H9 (cell line): ENCODE measurements around the gene KANSL1. TPM values are rescaled to one million over a fixed set of nuclear protein-coding genes. Genes with fewer than 3 reads are reported as not detected.

ENCODE experiments used
- DNase-seq: peaks from one replicate; pipeline ENCODE4 v3.0.0-alpha.2; 2017
- H2AFZ ChIP-seq: one replicate; pipeline ENCODE4 v1.6.1; 2013; ENCODE audit warnings: mild to moderate bottlenecking, low read length, control low read depth, moderate library complexity
- H2AK5ac ChIP-seq: 2 replicates; pipeline ENCODE4 v1.6.1; 2013; ENCODE audit warnings: low read length, control low read depth, mixed read lengths; ENCODE audit not compliant: insufficient read length
- H2BK120ac ChIP-seq: one replicate; pipeline ENCODE4 v1.6.1; 2013; ENCODE audit warnings: low read depth, mild to moderate bottlenecking, low read length, control low read depth, inconsistent platforms; ENCODE audit not compliant: poor library complexity, severe bottlenecking
- H2BK12ac ChIP-seq: 2 replicates; pipeline ENCODE4 v1.6.1; 2013; ENCODE audit warnings: low read length, control low read depth, mixed read lengths, low read depth; ENCODE audit not compliant: insufficient read length
- H2BK15ac ChIP-seq: 2 replicates; pipeline ENCODE4 v1.6.1; 2013; ENCODE audit warnings: low read depth, low read length, control low read depth
- H2BK20ac ChIP-seq: one replicate; pipeline ENCODE4 v1.6.1; 2013; ENCODE audit warnings: low read depth, mild to moderate bottlenecking, low read length, control low read depth, inconsistent platforms; ENCODE audit not compliant: poor library complexity, severe bottlenecking
- H2BK5ac ChIP-seq: 2 replicates; pipeline ENCODE4 v1.6.1; 2013; ENCODE audit warnings: low read length, control low read depth, mixed read lengths; ENCODE audit not compliant: insufficient read length
- H3K14ac ChIP-seq: 2 replicates; pipeline ENCODE4 v1.6.1; 2013; ENCODE audit warnings: low read length, control low read depth; ENCODE audit not compliant: insufficient read depth
- H3K18ac ChIP-seq: 2 replicates; pipeline ENCODE4 v1.6.1; 2013; ENCODE audit warnings: low read depth, mild to moderate bottlenecking, mixed read lengths, low read length, control low read depth; ENCODE audit not compliant: insufficient read length
- H3K23ac ChIP-seq: 2 replicates; pipeline ENCODE4 v1.6.1; 2013; ENCODE audit warnings: low read length, control low read depth, mixed read lengths, low read depth; ENCODE audit not compliant: insufficient read length
- H3K23me2 ChIP-seq: 2 replicates; pipeline ENCODE4 v1.6.1; 2013; ENCODE audit warnings: low read depth, mild to moderate bottlenecking, mixed read lengths, low read length, control low read depth; ENCODE audit not compliant: insufficient read length, poor library complexity, severe bottlenecking
- H3K27ac ChIP-seq: 2 replicates; pipeline ENCODE4 v1.5.1; 2013; ENCODE audit warnings: low read length, control low read depth, mixed read lengths, low read depth; ENCODE audit not compliant: insufficient read length
- H3K27me3 ChIP-seq: 2 replicates; pipeline ENCODE4 v1.6.1; 2013; ENCODE audit warnings: low read length, control low read depth, inconsistent platforms; ENCODE audit not compliant: insufficient read depth
- H3K4ac ChIP-seq: 2 replicates; pipeline ENCODE4 v1.6.1; 2013; ENCODE audit warnings: low read depth, mild to moderate bottlenecking, control low read depth, inconsistent platforms, low read length, moderate library complexity
- H3K4me1 ChIP-seq: 2 replicates; pipeline ENCODE4 v1.6.1; 2013; ENCODE audit warnings: low read length, control low read depth, inconsistent platforms; ENCODE audit not compliant: insufficient read depth
- H3K4me2 ChIP-seq: 2 replicates; pipeline ENCODE4 v1.6.1; 2013; ENCODE audit warnings: low read length, control low read depth, mixed read lengths; ENCODE audit not compliant: insufficient read length, insufficient read depth
- H3K56ac ChIP-seq: 2 replicates; pipeline ENCODE4 v1.6.1; 2013; ENCODE audit warnings: low read depth, mild to moderate bottlenecking, mixed read lengths, low read length, control low read depth; ENCODE audit not compliant: insufficient read length
- H3K79me1 ChIP-seq: 2 replicates; pipeline ENCODE4 v1.6.1; 2013; ENCODE audit warnings: low read depth, mild to moderate bottlenecking, moderate library complexity, low read length, control low read depth, inconsistent platforms; ENCODE audit not compliant: insufficient read depth, poor library complexity, severe bottlenecking
- H3K79me2 ChIP-seq: 2 replicates; pipeline ENCODE4 v1.6.1; 2013; ENCODE audit warnings: low read length, control low read depth, inconsistent platforms; ENCODE audit not compliant: insufficient read depth
- H3K9ac ChIP-seq: 2 replicates; pipeline ENCODE4 v1.6.1; 2013; ENCODE audit warnings: low read length, control low read depth, mixed read lengths; ENCODE audit not compliant: insufficient read length; ENCODE audit errors: extremely low read depth
- H3K9me3 ChIP-seq: one replicate; pipeline ENCODE4 v1.6.1; 2013; ENCODE audit warnings: low read depth, low read length, inconsistent platforms; ENCODE audit not compliant: control insufficient read depth
- H3T11ph ChIP-seq: one replicate; pipeline ENCODE4 v1.6.1; 2013; ENCODE audit warnings: mild to moderate bottlenecking, low read length, control low read depth, inconsistent platforms
- H4K20me1 ChIP-seq: one replicate; pipeline ENCODE4 v1.6.1; 2013; ENCODE audit not compliant: control insufficient read depth, insufficient read length, insufficient read depth
- H4K5ac ChIP-seq: 2 replicates; pipeline ENCODE4 v1.6.1; 2013; ENCODE audit warnings: low read depth, mild to moderate bottlenecking, mixed read lengths, low read length, control low read depth; ENCODE audit not compliant: insufficient read length
- H4K8ac ChIP-seq: replicated peaks from 2 replicates; pipeline ENCODE4 v1.6.1; 2013; ENCODE audit warnings: low read length, control low read depth, mixed read lengths, low read depth; ENCODE audit not compliant: insufficient read length
- H4K91ac ChIP-seq: 2 replicates; pipeline ENCODE4 v1.6.1; 2013; ENCODE audit warnings: low read depth, mild to moderate bottlenecking, moderate library complexity, mixed read lengths, low read length, control low read depth; ENCODE audit not compliant: insufficient read length
- H3K27ac Mint-ChIP-seq, 3 experiments: 2 replicates in 2 of 3; 3 replicates in 1 of 3; pipeline ENCODE4 v1.8.0; 2020 to 2021; ENCODE audit warnings: mixed read lengths in 3 of 3, mild to moderate bottlenecking in 1 of 3, moderate library complexity in 1 of 3
- H3K27me3 Mint-ChIP-seq: 2 replicates; pipeline ENCODE4 v1.8.0; 2021; ENCODE audit warnings: low read depth, mild to moderate bottlenecking, moderate library complexity, mixed read lengths
- H3K36me3 Mint-ChIP-seq, 3 experiments: 2 replicates in 2 of 3; 3 replicates in 1 of 3; pipeline ENCODE4 v1.8.0; 2020 to 2021; ENCODE audit warnings: low read depth in 3 of 3, mixed read lengths in 3 of 3; ENCODE audit not compliant: insufficient read depth in 1 of 3
- H3K4me1 Mint-ChIP-seq, 2 experiments: 2 replicates each; pipeline ENCODE4 v1.8.0; 2020; ENCODE audit warnings: mixed read lengths in 2 of 2
- H3K4me3 Mint-ChIP-seq, 2 experiments: 2 replicates in 1 of 2; 3 replicates in 1 of 2; pipeline ENCODE4 v1.8.0; 2020 to 2021; ENCODE audit warnings: mild to moderate bottlenecking in 2 of 2, mixed read lengths in 2 of 2, moderate library complexity in 1 of 2
- H3K9me3 Mint-ChIP-seq, 2 experiments: 2 replicates in 1 of 2; 3 replicates in 1 of 2; pipeline ENCODE4 v1.8.0; 2020; ENCODE audit warnings: mild to moderate bottlenecking in 2 of 2, mixed read lengths in 2 of 2, moderate library complexity in 1 of 2
- CTCF ChIP-seq: fragments of 200-600 bp; sonication (generic); conservative IDR thresholded peaks from 3 replicates; pipeline ENCODE4 v1.8.0; 2021; ENCODE audit warnings: antibody characterized with exemption, mild to moderate bottlenecking
- WGBS: extraction: QIAGEN DNeasy Blood & Tissue Kit; methylation state at CpG from one replicate; pipeline ENCODE4 v1.1.7; 2013; ENCODE audit warnings: missing lambda C conversion rate, low lambda C conversion rate, mixed read lengths; ENCODE audit not compliant: insufficient read length; ENCODE audit errors: extremely low coverage; 5-methylcytosine and 5-hydroxymethylcytosine counted together
- total RNA-seq: library from RNA; stranded (reverse); gene quantifications from 2 replicates; pipeline ENCODE4 v1.2.1, GENCODE V29; 2021

The KANSL1 gene
- total RNA-seq, 1 experiment from 2014 or later: 114 TPM

- H3K14ac ChIP-seq: no peak overlapping the region
- H4K20me1 ChIP-seq: no peaks in the 10 kb centered on the region
- H3K27me3 ChIP-seq: no peaks in the 10 kb centered on the region
- H3K4me2 ChIP-seq: no peak overlapping the region
- WGBS: no CpG with 5 or more reads among the region's 11 CpGs
- H3K4me3 Mint-ChIP-seq: no peak overlapping the region
- H2AFZ ChIP-seq: no peak overlapping the region
- H3K4me1 Mint-ChIP-seq: peaks cover 51 to 53% of the 10 kb centered on the region in 2 experiments
- H3K23ac ChIP-seq: no peak overlapping the region
- peaks cover 14% of the 10 kb centered on the region for H3K79me1 ChIP-seq
- H3K9me3 Mint-ChIP-seq: no peaks in the 10 kb centered on the region
- no peak overlapping the region for H2BK5ac ChIP-seq
- no peaks in the 10 kb centered on the region for H3K23me2 ChIP-seq
- no peak overlapping the region for H2BK120ac ChIP-seq
- H3K4me1 ChIP-seq: no peaks in the 10 kb centered on the region
- H4K5ac ChIP-seq: no peak overlapping the region
- H3K4ac ChIP-seq: no peak overlapping the region
- H3K27me3 Mint-ChIP-seq: no peaks in the 10 kb centered on the region
- H4K91ac ChIP-seq: no peak overlapping the region
- H3K79me2 ChIP-seq: peaks cover 83% of the 10 kb centered on the region
- no peak overlapping the region for H2BK20ac ChIP-seq
- no peak overlapping the region for H3K9ac ChIP-seq
- H2AK5ac ChIP-seq: no peak overlapping the region
- no peak overlapping the region for H4K8ac ChIP-seq
- H2BK12ac ChIP-seq: no peak overlapping the region
- H3K27ac Mint-ChIP-seq: peak overlapping the region in 2 of 3 experiments; percentile 3 to 85; a peak in 3 of 7 replicates
- no peak for TF ChIP-seq CTCF
- H3K9me3 ChIP-seq: no peaks in the 10 kb centered on the region
- DNase-seq: no peak
- no peak overlapping the region for H3T11ph ChIP-seq
- H2BK15ac ChIP-seq: no peak overlapping the region
- H3K18ac ChIP-seq: no peak overlapping the region
- peaks cover 23 to 47% (median 42%) of the 10 kb centered on the region in 3 experiments; a peak in 6 of 7 replicates for H3K36me3 Mint-ChIP-seq
- no peak overlapping the region for H3K27ac ChIP-seq
- no peak overlapping the region for H3K56ac ChIP-seq
These were observed 22.4 kb downstream of the KANSL1 start for GRCh38 chr17:46170639-46171429.
